Activated CD4-positive, alpha-beta T cell treated with anti-CD3 and anti-CD28 coated beads for 36 hours (primary cell): ENCODE measurements around the gene ADO. TPM values are rescaled to one million over a fixed set of nuclear protein-coding genes. Genes with fewer than 3 reads are reported as not detected.

ENCODE experiments used
- ATAC-seq: fragments of 200-7000 bp; cut with Tn5 transposase; one replicate; pipeline ENCODE4 v1.10.0; 2021; ENCODE audit warnings: mild to moderate bottlenecking, moderate library complexity
- CTCF ChIA-PET: fragments of 350-600 bp; sonication (Branson Sonifier 250); formaldehyde crosslinking; loops from one replicate; lab custom pipeline; 2021; ENCODE audit warnings: antibody characterized with exemption; lab: Charles Lee
- POLR2A ChIA-PET: fragments of 350-600 bp; sonication (Branson Sonifier 250); formaldehyde crosslinking; loops from one replicate; lab custom pipeline; 2021; ENCODE audit warnings: antibody characterized with exemption, inconsistent platforms; lab: Charles Lee
- DNase-seq: peaks from one replicate; pipeline ENCODE4 v3.0.0-alpha.2; 2020
- H3K27ac Mint-ChIP-seq: one replicate; pipeline ENCODE4 v1.8.0; 2021; ENCODE audit warnings: mixed read lengths
- H3K27me3 Mint-ChIP-seq: one replicate; pipeline ENCODE4 v1.8.0; 2021; ENCODE audit warnings: mixed read lengths
- H3K36me3 Mint-ChIP-seq: one replicate; pipeline ENCODE4 v1.8.0; 2021; ENCODE audit warnings: low read depth, mixed read lengths
- H3K4me1 Mint-ChIP-seq: one replicate; pipeline ENCODE4 v1.8.0; 2021; ENCODE audit warnings: mixed read lengths
- H3K4me3 Mint-ChIP-seq: one replicate; pipeline ENCODE4 v1.8.0; 2021; ENCODE audit warnings: mild to moderate bottlenecking, moderate library complexity, mixed read lengths
- H3K9me3 Mint-ChIP-seq: one replicate; pipeline ENCODE4 v1.8.0; 2021; ENCODE audit warnings: low read depth, mixed read lengths
- intact Hi-C, 2 experiments: fragments of 100-400 bp; cut with DNase I in 1 of 2; cut with micrococcal nuclease in 1 of 2; formaldehyde crosslinking; loops; one replicate each; pipeline versions ENCODE4 v1.14.2 to v1.15.1; 2022 to 2024; cut with DNase I, micrococcal nuclease
- total RNA-seq, 2 experiments: library from RNA; stranded (reverse); gene quantifications; one replicate each; pipeline ENCODE4 v1.2.3, GENCODE V29; 2021

ADO gene
- total RNA-seq, 2 experiments from 2014 or later: 21.5 to 23.2 TPM

- H3K9me3 Mint-ChIP-seq: no peaks in the 10 kb centered on the region
- peak; percentile 31 for ATAC-seq
- POLR2A ChIA-PET: interaction anchor here (0.5 to 2.5 kb wide), 7 partner anchors 11 to 287 kb away, joined by 3 to 17 read pairs (median 4); no protein-coding TSS in a partner anchor
- CTCF ChIA-PET: interaction anchor here (0.7 to 4.2 kb wide), 23 partner anchors 12 to 828 kb away, joined by 3 to 51 read pairs (median 5); no protein-coding TSS in a partner anchor
- intact Hi-C loops: loop anchor here (1.0 to 10.0 kb wide), 17 partner anchors 35 to 915 kb away; partner anchors contain the start of gene REEP3 (in 1 of the 2)
- peaks cover 33% of the 10 kb centered on the region for H3K4me1 Mint-ChIP-seq
- H3K4me3 Mint-ChIP-seq: peak overlapping the region; percentile 99
- H3K36me3 Mint-ChIP-seq: peaks cover 32% of the 10 kb centered on the region
- peaks cover 22% of the 10 kb centered on the region for H3K27me3 Mint-ChIP-seq
- H3K27ac Mint-ChIP-seq: peak overlapping the region; percentile 99
- peak; percentile 87 for DNase-seq
These were observed 13.4 kb downstream of the ADO start for GRCh38 chr10:62817766-62818425.

DNA sequence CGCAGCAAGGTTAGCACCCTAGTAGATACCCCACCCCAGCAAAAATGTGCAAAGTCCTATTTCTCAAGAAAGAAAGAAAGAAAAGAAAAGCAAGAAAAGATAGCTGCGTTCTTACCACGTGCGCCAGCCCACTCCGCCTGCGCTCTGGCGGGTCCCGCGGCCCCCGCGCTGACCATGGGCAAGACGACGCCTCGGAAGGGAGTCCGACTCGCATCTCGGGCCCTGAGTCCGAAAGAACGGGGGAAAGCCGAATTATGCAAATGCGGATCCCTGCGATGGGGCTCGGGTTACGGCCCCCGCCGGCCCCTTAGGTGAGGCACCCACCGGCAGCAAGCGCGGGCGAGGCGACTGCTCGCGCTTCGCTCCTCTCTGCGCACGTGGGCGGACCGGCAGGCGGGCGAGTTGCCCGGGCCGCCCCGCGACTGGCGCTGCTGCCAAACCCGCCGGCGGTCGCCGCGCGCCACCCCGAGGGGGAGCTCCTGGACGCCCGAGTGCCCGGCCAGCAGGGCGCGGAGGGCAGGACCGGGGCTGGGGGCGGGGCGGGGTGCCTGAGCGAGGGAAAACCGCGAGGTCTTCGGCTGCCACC is 14.0 kb downstream of the ADO start:
- H3K27me3 Mint-ChIP-seq: peaks cover 22% of the 10 kb centered on the region
- peaks cover 27% of the 10 kb centered on the region for H3K4me1 Mint-ChIP-seq
- H3K9me3 Mint-ChIP-seq: no peaks in the 10 kb centered on the region
- peak overlapping the region; percentile 99 for H3K4me3 Mint-ChIP-seq
- ATAC-seq: no peak
- H3K36me3 Mint-ChIP-seq: peaks cover 26% of the 10 kb centered on the region
- POLR2A ChIA-PET: interaction anchor here (0.5 to 2.5 kb wide), 6 partner anchors 12 to 287 kb away, joined by 3 to 15 read pairs (median 4); no protein-coding TSS in a partner anchor
- H3K27ac Mint-ChIP-seq: peak overlapping the region; percentile 86
- CTCF ChIA-PET: interaction anchor here (0.7 to 4.2 kb wide), 23 partner anchors 12 to 829 kb away, joined by 3 to 51 read pairs (median 5); partner anchors contain the start of gene NRBF2
- DNase-seq: peak; percentile 82
- intact Hi-C loops: loop anchor here (1.0 to 10.0 kb wide), 12 partner anchors 35 to 814 kb away; partner anchors contain the start of gene REEP3 (in 1 of the 2)

DNA sequence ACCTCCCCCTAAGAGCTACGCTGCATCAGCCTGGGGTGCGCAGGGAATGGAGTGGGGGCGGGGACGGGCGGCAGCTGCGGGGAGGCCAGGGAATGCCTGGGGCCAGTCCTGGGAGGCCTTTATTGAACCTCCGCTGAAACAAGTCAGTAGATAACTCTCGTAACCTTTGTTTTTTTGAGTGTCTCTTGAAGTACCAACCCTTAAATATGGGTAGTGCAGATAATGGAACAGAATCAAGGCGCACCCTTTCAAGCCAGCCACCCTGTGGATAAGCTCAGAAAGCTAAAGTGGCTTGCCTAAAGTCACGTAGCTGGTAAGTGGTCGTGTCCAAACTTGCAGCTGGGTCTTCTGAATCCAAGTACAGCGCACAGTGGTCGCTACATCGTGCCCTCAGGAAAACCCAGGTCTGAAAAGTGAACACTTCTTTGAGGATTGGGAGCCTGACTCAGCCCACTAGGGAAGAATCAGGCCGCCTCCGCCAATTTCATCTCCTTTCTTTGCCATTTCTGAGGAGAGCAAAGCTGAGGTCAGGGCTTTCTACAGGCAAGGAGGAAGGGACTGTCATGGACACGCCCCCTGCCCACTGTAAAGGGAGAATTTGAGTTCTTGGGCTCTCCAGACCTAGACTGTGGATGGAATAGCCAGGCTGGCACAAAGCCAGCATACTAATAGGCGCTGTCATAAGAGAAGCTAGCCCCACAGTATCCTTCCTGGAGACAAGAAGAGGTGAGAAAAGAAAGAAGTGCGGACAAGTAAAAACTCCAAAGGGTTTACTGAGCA is 14.8 kb downstream of the ADO start:
- no peaks in the 10 kb centered on the region for H3K9me3 Mint-ChIP-seq
- DNase-seq (peak; percentile 10), ATAC-seq (no peak)
- ChIA-PET CTCF (interaction anchor here (0.6 to 4.2 kb wide), 16 partner anchors 11 to 339 kb away, joined by 3 to 51 read pairs (median 6); partner anchors contain the start of genes ADO and NRBF2), POLR2A (interaction anchor here (0.5 to 1.1 kb wide), 2 partner anchors 34 to 285 kb away, joined by 3 to 4 read pairs; no protein-coding TSS in a partner anchor)
- peaks cover 21% of the 10 kb centered on the region for H3K4me1 Mint-ChIP-seq
- peak overlapping the region; percentile 60 for H3K27ac Mint-ChIP-seq
- peak overlapping the region; percentile 50 for H3K4me3 Mint-ChIP-seq
- peaks cover 18% of the 10 kb centered on the region for H3K36me3 Mint-ChIP-seq
- intact Hi-C loops: loop anchor here (2.0 to 10.0 kb wide), 8 partner anchors 227 to 813 kb away; partner anchors contain the start of gene REEP3 (in 1 of the 2)
- H3K27me3 Mint-ChIP-seq: peaks cover 22% of the 10 kb centered on the region

DNA sequence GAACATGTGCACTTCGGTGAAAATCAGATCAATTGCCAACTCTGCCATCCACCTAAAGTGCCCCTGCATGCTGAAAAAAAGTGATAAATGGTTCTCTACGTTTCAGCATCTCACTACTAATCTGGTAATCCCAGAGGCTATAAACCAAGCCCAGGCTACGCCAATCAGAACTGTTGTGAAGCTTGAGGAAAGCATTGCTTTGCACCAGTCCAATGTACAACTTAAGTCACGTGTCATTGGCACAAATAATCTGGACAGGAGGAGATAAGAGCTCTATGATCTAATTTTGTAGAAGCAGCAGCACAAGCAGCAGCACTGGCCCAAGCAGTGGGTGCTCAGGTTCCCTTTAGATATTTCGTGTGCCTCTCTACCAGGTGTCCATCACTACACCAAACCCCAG is 16.1 kb downstream of the ADO start:
- Mint-ChIP-seq H3K9me3 (no peaks in the 10 kb centered on the region), H3K27ac (no peak overlapping the region), H3K27me3 (peaks cover 22% of the 10 kb centered on the region), H3K36me3 (peaks cover 6% of the 10 kb centered on the region), H3K4me1 (peaks cover 17% of the 10 kb centered on the region), H3K4me3 (no peak overlapping the region)
- intact Hi-C loops: no loop called here
- CTCF ChIA-PET: interaction anchor here (0.6 to 2.0 kb wide), 3 partner anchors 210 to 387 kb away, joined by 3 to 5 read pairs (median 4); no protein-coding TSS in a partner anchor
- DNase-seq (no peak), ATAC-seq (no peak)
- POLR2A ChIA-PET: no interaction called here

- ChIA-PET CTCF (interaction anchor here (0.7 to 1.8 kb wide), 4 partner anchors 10 to 268 kb away, joined by 3 to 7 read pairs (median 3); partner anchors contain the start of gene EGR2), POLR2A (interaction anchor here (0.6 kb wide), 1 partner anchor 25 kb away, joined by 3 read pairs; no protein-coding TSS in a partner anchor)
- H3K4me3 Mint-ChIP-seq: no peak overlapping the region
- no peaks in the 10 kb centered on the region for H3K4me1 Mint-ChIP-seq
- ATAC-seq (no peak), DNase-seq (no peak)
- H3K9me3 Mint-ChIP-seq: no peaks in the 10 kb centered on the region
- H3K36me3 Mint-ChIP-seq: no peaks in the 10 kb centered on the region
- peaks cover 5% of the 10 kb centered on the region for H3K27me3 Mint-ChIP-seq
- H3K27ac Mint-ChIP-seq: no peak overlapping the region
- intact Hi-C loops: no loop called here
These were observed 21.8 kb downstream of the ADO start for GRCh38 chr10:62826273-62826672.

- no peak for ATAC-seq
- CTCF ChIA-PET: interaction anchor here (1.3 kb wide), 1 partner anchor 11 kb away, joined by 3 read pairs; no protein-coding TSS in a partner anchor
- no peak for DNase-seq
- Mint-ChIP-seq H3K4me3 (no peak overlapping the region), H3K9me3 (no peaks in the 10 kb centered on the region), H3K27ac (no peak overlapping the region), H3K36me3 (no peaks in the 10 kb centered on the region), H3K4me1 (no peaks in the 10 kb centered on the region), H3K27me3 (peaks cover 10% of the 10 kb centered on the region)
- POLR2A ChIA-PET: no interaction called here
- intact Hi-C loops: no loop called here
These were observed 25.1 kb downstream of the ADO start for GRCh38 chr10:62829622-62830021.

GRCh38 chr10:62830679-62831078 is 26.2 kb downstream of the ADO start:
- intact Hi-C loops: no loop called here
- CTCF ChIA-PET: interaction anchor here (0.7 to 1.4 kb wide), 3 partner anchors 12 to 25 kb away, joined by 3 to 5 read pairs (median 3); no protein-coding TSS in a partner anchor

DNA sequence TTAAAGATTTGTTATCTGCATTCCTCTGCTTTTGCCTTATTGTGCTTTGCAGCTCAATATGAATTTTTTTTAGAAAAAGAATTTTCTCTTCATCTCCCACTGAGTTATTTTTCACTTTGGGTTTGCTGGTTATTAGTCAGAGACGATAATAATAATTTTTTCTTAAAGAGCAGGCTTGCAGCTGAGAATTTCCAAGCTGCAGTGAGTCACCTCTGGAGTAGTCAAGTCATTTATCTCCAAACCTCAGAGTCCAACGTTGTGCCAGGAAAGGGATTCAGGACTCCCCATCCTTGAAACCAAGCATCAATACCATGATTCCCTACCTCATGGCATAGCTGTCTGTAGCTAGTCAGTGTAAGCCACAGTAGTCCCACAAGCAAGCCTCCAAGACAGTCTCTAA is 26.8 kb downstream of the ADO start:
- no peaks in the 10 kb centered on the region for H3K9me3 Mint-ChIP-seq
- CTCF ChIA-PET: interaction anchor here (0.7 to 1.4 kb wide), 2 partner anchors 13 to 24 kb away, joined by 3 to 5 read pairs; no protein-coding TSS in a partner anchor
- H3K36me3 Mint-ChIP-seq: no peaks in the 10 kb centered on the region
- POLR2A ChIA-PET: no interaction called here
- H3K4me3 Mint-ChIP-seq: no peak overlapping the region
- DNase-seq: no peak
- H3K27ac Mint-ChIP-seq: no peak overlapping the region
- intact Hi-C loops: no loop called here
- ATAC-seq: no peak
- H3K27me3 Mint-ChIP-seq: peaks cover 10% of the 10 kb centered on the region
- no peaks in the 10 kb centered on the region for H3K4me1 Mint-ChIP-seq

More at GRCh38 chr10:62830679-62831078, 26.2 kb downstream of the ADO start:
- DNase-seq (no peak), ATAC-seq (no peak)
- Mint-ChIP-seq H3K4me1 (no peaks in the 10 kb centered on the region), H3K27me3 (peaks cover 10% of the 10 kb centered on the region), H3K27ac (no peak overlapping the region), H3K36me3 (no peaks in the 10 kb centered on the region), H3K9me3 (no peaks in the 10 kb centered on the region), H3K4me3 (no peak overlapping the region)
- POLR2A ChIA-PET: no interaction called here

DNA sequence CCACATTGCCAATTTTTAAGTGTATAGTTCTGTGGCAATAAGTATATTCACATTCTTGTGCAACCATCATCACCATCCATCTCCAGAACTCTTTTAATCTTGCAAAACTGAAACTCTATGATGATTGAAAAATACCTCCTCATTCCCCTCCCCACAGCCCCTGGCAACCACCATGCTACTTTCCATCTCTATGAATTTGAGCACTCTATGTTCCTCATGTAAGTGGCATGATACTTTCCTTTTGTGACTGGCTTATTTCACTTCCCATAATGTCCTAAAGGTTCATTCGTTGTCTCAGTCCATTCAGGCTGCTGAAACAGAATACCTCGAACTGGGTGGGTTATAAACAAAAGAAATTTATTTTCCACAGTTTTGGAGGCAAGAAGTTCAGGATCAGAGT is 35.1 kb downstream of the ADO start:
- intact Hi-C loops: loop anchor here in 1 of 2 experiments (5.0 kb wide), 1 partner anchor 243 kb away; no protein-coding TSS in a partner anchor
- Mint-ChIP-seq H3K4me1 (peaks cover 10% of the 10 kb centered on the region), H3K4me3 (no peak overlapping the region), H3K36me3 (peaks cover 2% of the 10 kb centered on the region), H3K9me3 (no peaks in the 10 kb centered on the region), H3K27ac (no peak overlapping the region), H3K27me3 (peaks cover 13% of the 10 kb centered on the region)
- ChIA-PET POLR2A (no interaction called here), CTCF (no interaction called here)
- peak; percentile 53 for ATAC-seq
- peak; percentile 47 for DNase-seq

- CTCF ChIA-PET: interaction anchor here (0.6 to 1.5 kb wide), 5 partner anchors 8 to 591 kb away, joined by 3 to 4 read pairs (median 3); no protein-coding TSS in a partner anchor
- DNase-seq (no peak), ATAC-seq (no peak)
- H3K9me3 Mint-ChIP-seq: peaks cover 13% of the 10 kb centered on the region
- no peak overlapping the region for H3K27ac Mint-ChIP-seq
- peaks cover 20% of the 10 kb centered on the region for H3K4me1 Mint-ChIP-seq
- peaks cover 12% of the 10 kb centered on the region for H3K27me3 Mint-ChIP-seq
- POLR2A ChIA-PET: no interaction called here
- peaks cover 11% of the 10 kb centered on the region for H3K36me3 Mint-ChIP-seq
- no peak overlapping the region for H3K4me3 Mint-ChIP-seq
- intact Hi-C loops: no loop called here
These were observed 38.5 kb downstream of the ADO start for GRCh38 chr10:62842983-62843382.
